ENCODE measurements around the gene CCL16.

CCL16 gene

GRCh38 chr17:35934760-35935159 lies 46.5 kb downstream of the CCL16 start:
- DNase-seq, result no peak

- DNase-seq, result no peak
These were observed 48.7 kb downstream of the CCL16 start for GRCh38 chr17:35932586-35932985.

GRCh38 chr17:35931794-35932425 lies 49.4 kb downstream of the CCL16 start:
- DNase-seq, result no peak

- DNase-seq, result peak; percentile 53
These were observed 50.9 kb downstream of the CCL16 start, which contains the start of gene RDM1 for GRCh38 chr17:35930211-35931065. TSS of gene RDM1 (minus strand) at chr17:35930773. CDS start at chr17:35930727, 46 bp downstream.

GRCh38 chr17:35927714-35928113 lies 53.6 kb downstream of the CCL16 start:
- no peak for DNase-seq
